GM12872 (cell line): ENCODE measurements around the gene POLR3C.

Experiments
- CTCF ChIP-seq: IDR thresholded peaks from 3 replicates; pipeline ENCODE4 v1.5.1; 2011; ENCODE audit warnings: low read depth, mild to moderate bottlenecking, low read length, moderate library complexity; ENCODE audit not compliant: insufficient read depth

POLR3C gene

GRCh38 chr1:145886390-145886789 is 62.4 kb downstream of the POLR3C start:
- TF ChIP-seq CTCF, result no peak

- TF ChIP-seq CTCF, result no peak
Observed at GRCh38 chr1:145886816-145887215, 62.8 kb downstream of the POLR3C start.

GRCh38 chr1:145887631-145888030 is 63.6 kb downstream of the POLR3C start:
- TF ChIP-seq CTCF, result no peak

GRCh38 chr1:145889722-145890121 is 65.7 kb downstream of the POLR3C start:
- no peak for TF ChIP-seq CTCF

- no peak for TF ChIP-seq CTCF
Observed at GRCh38 chr1:145891143-145891542, 67.1 kb downstream of the POLR3C start.

GRCh38 chr1:145891587-145892485 is 67.8 kb downstream of the POLR3C start:
- TF ChIP-seq CTCF, result peak; percentile 92

GRCh38 chr1:145892486-145893087 is 68.6 kb downstream of the POLR3C start:
- TF ChIP-seq CTCF, result no peak
